DMS 273 (cell line): Measurements from ENCODE around the gene ARL6IP1.
"Not testable (repeated sequence)": the region's sequence is repeated elsewhere in the genome, so short reads cannot be mapped to it uniquely, and the experiment has no call there.

ENCODE experiments used
- DNase-seq: peaks from one replicate; lab custom pipeline; 2025; ENCODE audit not compliant: unreplicated experiment; lab: John Stamatoyannopoulos, UW

The ARL6IP1 gene

GRCh38 chr16:18800293-18800692 lies 1.1 kb downstream of the ARL6IP1 start:
- DNase-seq = no peak

DNA sequence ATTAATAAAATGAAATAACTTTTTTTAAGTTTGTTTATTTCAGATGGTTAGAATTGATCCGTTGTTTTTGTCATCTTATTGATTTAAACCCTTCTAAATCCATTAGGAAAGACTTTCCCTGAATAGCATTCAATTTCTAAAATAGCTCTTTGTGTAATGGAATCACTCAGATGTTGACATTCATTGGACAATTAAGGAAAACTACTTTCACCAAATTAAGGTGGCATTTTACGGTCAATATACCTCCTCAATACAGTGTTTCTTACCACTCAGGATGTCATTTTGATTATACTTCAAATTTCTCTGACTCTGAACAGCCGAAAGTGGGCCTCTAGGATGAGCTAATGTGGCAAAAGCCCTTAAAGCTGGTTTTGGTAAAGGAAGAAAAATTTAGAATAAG lies 1.8 kb downstream of the ARL6IP1 start:
- DNase-seq = no peak

DNA sequence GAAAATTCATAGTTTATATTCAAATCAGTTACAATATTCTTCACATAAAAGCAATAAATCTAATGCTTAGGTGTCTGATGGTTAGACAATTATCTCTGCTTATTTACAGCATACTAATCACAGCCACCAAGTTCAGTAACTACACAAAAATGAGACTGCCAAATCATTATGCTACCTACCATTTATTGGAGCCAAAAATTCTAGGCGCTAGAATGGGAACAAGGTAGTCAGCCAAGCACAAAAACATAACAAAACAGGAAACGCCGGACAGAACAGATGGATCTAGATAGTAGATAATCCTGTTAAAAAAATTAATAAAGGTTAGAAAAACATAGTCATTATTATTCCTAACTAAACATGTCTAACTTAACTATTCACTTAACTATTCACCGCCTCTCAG lies 3.6 kb downstream of the ARL6IP1 start:
- no peak for DNase-seq

DNA sequence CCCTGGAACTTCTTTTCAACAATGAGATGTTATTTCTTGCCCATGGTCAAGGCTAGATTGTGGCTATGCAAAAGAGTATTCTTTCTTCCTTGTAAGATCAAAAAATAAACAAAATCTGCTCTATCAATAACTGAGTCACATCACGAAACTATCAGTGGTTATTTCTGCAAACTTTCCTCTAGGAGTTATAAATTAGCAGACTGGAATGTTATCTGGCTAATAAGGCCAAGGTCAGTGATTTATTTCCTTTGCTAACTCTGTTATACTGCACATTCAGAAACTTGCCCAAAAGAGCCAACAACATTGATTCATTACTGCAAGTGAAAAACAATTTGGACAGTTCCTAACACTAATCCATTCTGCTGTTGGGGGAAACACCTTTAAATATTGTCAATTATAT lies 5.0 kb downstream of the ARL6IP1 start:
- DNase-seq = no peak

DNA sequence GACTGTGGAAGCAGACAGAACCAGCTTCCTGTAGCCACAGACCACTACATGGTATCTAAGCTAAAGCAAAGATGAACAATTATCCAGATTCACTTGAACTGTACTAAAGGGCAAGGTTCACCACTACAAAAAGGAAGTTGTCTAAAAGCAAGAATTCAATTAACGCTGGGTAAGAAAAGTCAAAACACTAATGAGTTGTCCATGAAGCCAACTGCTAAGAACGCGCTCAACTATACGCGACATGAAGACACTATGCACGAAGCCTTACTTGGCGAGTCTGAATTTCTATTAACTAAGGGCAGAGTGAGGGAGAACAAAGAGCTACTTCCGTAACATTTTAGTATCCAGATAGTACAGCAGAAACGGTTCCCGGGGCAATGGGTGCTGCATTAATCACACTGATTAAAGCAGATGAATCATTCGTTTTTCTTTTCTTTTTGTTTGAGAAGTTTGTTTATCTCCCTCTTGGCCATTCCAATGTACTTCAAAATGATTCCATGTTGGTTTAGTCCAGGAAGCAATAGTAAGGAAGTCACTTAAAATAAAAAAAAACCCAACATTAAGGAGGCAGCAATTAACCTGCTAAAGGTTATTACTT lies 8.4 kb downstream of the ARL6IP1 start:
- no peak for DNase-seq

GRCh38 chr16:18789850-18790706 lies 11.3 kb downstream of the ARL6IP1 start, which contains the start of gene RPS15A:
TSS of gene RPS15A (minus strand) at chr16:18790334. CDS start at chr16:18789113, 1,221 bp downstream.
- peak; percentile 98 for DNase-seq

DNA sequence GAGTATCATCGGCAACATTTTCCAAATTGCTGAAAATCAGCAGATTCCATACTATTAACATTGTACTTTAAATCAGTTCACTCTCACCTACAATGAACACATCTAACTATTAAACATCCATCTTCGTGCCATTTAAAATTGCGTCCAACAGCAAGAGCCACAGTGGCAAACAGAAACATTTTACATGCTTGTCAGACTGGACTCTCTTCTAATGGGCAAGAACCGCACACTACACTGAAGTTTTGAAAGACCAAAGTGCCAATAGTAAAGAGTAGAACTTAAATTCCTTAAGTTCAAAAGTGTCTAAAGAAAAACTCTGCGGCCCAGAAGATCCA lies 11.9 kb downstream of the ARL6IP1 start:
- DNase-seq = no peak

DNA sequence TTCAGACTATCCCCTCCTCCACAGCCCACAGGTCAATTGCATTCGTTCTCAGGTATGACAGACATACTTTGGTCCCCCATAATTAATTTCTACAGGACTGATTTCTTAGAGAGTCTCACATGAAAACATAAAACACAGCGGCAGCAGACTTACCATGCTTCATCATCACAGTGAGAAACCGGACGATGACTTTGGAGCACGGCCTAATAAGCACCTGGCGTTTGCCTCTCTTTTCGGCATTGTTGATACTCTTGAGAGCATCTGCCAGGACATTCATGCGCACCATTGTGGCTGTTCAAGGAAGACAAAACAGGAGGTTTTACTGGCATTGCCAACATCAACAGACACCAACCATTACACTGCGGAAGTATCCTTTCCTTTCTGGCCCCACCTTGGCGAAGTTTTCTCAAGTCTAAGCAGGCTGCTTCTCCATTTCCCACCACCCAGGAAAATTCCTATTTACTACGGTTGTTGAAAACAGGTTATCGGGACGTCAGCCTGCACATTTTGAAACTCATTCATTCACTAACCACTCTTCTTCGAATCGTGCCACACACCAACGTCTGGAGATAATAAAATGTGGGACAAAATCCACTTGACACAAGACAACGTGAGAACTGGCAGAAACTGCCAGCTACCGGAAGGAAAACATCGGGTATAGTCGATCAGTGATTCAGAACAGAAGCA lies 12.4 kb downstream of the ARL6IP1 start:
- DNase-seq = peak; percentile 44

GRCh38 chr16:18784917-18785623 lies 16.3 kb downstream of the ARL6IP1 start:
- DNase-seq = no peak

GRCh38 chr16:18783430-18784341 lies 17.7 kb downstream of the ARL6IP1 start:
- no peak for DNase-seq

GRCh38 chr16:18782697-18783429 lies 18.5 kb downstream of the ARL6IP1 start:
- DNase-seq = no peak

- not testable (repeated sequence) for DNase-seq
These were observed 20.1 kb downstream of the ARL6IP1 start for GRCh38 chr16:18781232-18781631.

DNA sequence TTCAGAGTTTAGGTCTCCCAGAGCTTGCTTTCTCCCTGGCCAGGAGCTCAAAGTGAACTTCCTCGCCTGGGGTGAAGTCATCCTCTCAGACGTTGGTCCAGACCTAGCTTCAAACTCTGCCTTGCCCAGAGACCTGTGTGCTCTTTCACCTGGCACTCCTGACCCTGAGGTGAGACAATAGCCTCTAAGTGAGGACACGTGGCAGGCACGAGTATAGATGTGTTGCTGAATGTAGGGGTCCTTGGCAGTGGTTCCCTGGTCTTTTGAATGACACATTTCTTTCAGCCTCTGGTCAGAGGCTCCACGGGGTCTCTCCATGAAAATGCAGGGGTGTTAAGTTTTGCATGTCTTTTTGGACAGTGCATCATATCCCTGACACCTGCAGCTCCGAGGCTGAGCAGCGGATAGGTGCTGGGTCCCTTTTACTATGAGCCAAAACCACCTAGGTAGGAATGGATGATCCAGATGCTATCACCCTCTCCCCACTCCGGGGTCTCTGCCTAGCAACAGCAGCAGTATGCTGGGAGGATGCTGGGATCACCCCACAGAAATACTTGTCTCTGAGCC lies 20.8 kb downstream of the ARL6IP1 start:
- peak; percentile 30 for DNase-seq

DNA sequence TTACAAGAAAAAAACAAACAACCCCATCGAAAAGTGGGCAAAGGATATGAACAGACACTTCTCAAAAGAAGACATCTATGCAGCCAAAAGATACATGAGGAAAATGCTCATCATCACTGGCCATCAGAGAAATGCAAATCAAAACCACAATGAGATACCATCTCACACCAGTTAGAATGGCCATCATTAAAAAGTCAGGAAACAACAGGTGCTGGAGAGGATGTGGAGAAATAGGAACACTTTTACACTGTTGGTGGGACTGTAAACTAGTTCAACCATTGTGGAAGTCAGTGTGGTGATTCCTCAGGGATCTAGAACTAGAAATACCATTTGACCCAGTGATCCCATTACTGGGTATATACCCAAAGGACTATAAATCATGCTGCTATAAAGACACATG lies 23.7 kb downstream of the ARL6IP1 start:
- DNase-seq = not testable (repeated sequence)

DNA sequence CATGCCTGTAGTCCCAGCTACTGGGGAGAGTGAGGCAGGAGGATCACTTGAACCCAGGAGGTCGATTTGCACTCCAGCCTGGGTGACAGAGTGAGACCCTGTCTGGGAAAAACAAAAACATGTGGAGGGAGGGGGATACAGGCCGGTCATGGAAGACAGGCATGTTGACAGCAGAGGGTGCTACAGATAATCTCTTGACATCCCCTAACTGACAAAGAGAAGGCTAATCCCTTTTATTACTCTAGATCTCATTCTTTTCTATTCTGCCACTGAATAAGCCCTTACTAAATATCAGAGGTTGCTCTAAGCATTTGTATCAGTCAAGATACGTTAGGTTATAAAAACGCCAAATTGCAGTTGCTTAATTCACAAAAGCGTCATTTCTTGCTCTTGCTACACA lies 25.0 kb downstream of the ARL6IP1 start:
- not testable (repeated sequence) for DNase-seq

GRCh38 chr16:18774651-18775050 lies 26.7 kb downstream of the ARL6IP1 start:
- DNase-seq = not testable (repeated sequence)

DNA sequence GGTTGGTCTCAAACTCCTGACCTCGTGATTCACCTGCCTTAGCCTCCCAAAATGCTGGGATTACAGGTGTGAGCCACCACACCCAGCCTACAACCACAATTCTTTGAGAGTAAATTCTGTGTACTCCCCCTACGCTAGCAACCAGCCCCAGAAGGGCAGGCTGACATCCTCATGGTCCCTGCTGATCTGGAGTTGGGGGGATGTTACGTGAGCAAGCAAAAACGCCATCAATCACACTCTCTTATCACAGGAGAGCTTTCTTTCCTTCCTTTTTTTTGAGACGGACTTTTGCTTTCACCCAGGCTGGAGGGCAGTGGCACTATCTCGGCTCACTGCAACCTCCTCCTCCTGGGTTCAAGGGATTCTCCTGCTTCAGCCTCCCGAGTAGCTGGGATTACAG lies 29.2 kb downstream of the ARL6IP1 start:
- not testable (repeated sequence) for DNase-seq

DNA sequence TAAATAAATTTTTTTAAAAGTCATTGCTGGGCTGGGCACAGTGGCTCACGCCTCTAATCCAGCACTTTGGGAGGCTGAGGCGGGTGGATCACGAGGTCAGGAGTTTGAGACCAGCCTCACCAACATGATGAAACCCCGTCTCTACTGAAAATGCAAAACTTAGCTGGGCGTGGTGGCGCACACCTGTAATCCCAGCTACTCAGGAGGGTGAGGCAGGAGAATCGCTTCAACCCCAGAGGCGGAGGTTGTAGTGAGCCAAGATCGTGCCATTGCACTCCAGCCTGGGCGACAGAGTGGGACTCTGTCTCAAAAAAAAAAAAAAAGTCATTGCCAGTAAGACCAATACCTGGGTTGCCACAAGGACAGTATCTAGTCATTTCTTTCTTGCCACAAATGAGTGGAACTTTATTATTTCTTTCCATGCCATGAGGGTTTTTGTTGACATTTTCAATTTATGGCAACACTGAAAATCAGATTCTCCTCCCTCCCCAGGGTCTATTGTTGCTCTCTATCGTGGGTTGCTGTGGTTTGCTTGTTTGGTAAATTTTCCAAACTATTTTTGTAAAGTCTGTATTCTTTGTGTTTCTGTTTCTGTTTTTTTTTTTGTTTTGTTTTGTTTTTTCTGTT lies 30.9 kb downstream of the ARL6IP1 start:
- DNase-seq = not testable (repeated sequence)

GRCh38 chr16:18767217-18767616 lies 34.1 kb downstream of the ARL6IP1 start:
- not testable (repeated sequence) for DNase-seq
